ENCODE measurements around the gene GORASP2.

GORASP2 gene

DNA sequence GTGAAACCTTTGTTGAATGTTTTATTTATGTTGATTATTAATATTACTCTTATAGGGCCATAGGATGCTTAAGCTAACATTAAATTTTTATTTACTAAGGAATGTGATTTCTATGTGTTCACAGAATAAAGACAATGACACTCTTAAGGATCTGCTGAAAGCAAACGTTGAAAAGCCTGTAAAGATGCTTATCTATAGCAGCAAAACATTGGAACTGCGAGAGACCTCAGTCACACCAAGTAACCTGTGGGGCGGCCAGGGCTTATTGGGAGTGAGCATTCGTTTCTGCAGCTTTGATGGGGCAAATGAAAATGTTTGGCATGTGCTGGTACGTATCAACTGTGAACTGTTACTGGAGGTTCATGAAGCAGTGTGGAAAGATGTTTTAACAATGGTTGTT is 20.4 kb downstream of the GORASP2 start:
- peaks cover 17% of the 10 kb centered on the region for H3K4me1 ChIP-seq (ENCODE audit: control insufficient read depth, low read length)

DNA sequence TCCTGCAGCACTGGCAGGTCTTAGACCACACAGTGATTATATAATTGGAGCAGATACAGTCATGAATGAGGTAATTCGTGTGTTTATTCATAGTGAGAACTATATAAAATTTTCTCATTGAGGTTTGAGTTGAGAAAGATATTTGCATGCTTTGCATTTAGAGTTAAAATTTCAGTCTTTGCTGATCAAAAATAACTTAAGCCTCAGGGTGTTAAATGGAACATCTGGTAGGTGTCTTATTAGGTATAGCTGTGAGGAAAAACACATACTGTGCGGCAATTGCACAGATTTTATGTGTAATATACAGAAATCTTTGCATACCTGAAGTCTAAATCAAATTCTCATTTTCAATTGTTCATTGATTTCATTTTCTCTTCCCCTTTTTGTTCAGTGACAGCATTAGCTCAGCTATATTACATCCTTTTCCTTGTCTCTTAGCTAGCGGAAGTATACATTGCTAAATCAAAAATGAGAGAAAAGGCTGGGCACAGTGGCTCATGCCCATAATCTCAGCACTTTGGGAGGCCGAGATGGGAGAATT is 21.2 kb downstream of the GORASP2 start:
- Histone ChIP-seq H4K20me1 (ENCODE audit: control insufficient read depth, insufficient read depth, low read depth, low read length) (peaks cover 7% of the 10 kb centered on the region; the same call in 1 of the 2 replicates), H3F3A (ENCODE audit: control insufficient read depth, insufficient read depth) (peaks cover 9% of the 10 kb centered on the region), H3K27me3 (ENCODE audit: control insufficient read depth, low read length) (no peaks in the 10 kb centered on the region), H3K4me3 (ENCODE audit: low read length) (no peak overlapping the region), H3K4me1 (ENCODE audit: control insufficient read depth, low read length) (peaks cover 17% of the 10 kb centered on the region), H3K79me2 (ENCODE audit: control insufficient read depth, low read length) (peaks cover 36% of the 10 kb centered on the region), H3K9me3 (ENCODE audit: control insufficient read depth, insufficient read depth, low read length) (no peaks in the 10 kb centered on the region), H3K4me2 (ENCODE audit: low read length) (no peak overlapping the region; the same call in 1 of the 2 replicates), H3K9me2 (replicated peaks; ENCODE audit: control insufficient read depth, low read length) (no peaks in the 10 kb centered on the region), H3K27ac (ENCODE audit: low read depth, low read length) (peak overlapping the region; percentile 19; the same call in 1 of the 2 replicates), H3K36me3 (ENCODE audit: control insufficient read depth, low read length) (peaks cover 77% of the 10 kb centered on the region)
- TF ChIP-seq, protein P1, sequence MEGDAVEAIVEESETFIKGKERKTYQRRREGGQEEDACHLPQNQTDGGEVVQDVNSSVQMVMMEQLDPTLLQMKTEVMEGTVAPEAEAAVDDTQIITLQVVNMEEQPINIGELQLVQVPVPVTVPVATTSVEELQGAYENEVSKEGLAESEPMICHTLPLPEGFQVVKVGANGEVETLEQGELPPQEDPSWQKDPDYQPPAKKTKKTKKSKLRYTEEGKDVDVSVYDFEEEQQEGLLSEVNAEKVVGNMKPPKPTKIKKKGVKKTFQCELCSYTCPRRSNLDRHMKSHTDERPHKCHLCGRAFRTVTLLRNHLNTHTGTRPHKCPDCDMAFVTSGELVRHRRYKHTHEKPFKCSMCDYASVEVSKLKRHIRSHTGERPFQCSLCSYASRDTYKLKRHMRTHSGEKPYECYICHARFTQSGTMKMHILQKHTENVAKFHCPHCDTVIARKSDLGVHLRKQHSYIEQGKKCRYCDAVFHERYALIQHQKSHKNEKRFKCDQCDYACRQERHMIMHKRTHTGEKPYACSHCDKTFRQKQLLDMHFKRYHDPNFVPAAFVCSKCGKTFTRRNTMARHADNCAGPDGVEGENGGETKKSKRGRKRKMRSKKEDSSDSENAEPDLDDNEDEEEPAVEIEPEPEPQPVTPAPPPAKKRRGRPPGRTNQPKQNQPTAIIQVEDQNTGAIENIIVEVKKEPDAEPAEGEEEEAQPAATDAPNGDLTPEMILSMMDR (IDR thresholded peaks at IDR 0.05; ENCODE audit: low read depth, low read length, poor library complexity, severe bottlenecking), result no peak
- no peak for TF ChIP-seq EZH2phosphoT487 (IDR thresholded peaks at IDR 0.05; ENCODE audit: borderline replicate concordance, low read length)

More for the DNA sequence above, 20.4 kb downstream of the GORASP2 start:
- Histone ChIP-seq H3K9me3 (ENCODE audit: control insufficient read depth, insufficient read depth, low read length) (no peaks in the 10 kb centered on the region), H3K4me2 (ENCODE audit: low read length) (no peak overlapping the region), H3K4me3 (ENCODE audit: low read length) (no peak overlapping the region), H3K36me3 (ENCODE audit: control insufficient read depth, low read length) (peaks cover 69% of the 10 kb centered on the region), H3F3A (ENCODE audit: control insufficient read depth, insufficient read depth) (peaks cover 9% of the 10 kb centered on the region), H3K27ac (ENCODE audit: low read depth, low read length) (no peak overlapping the region), H3K79me2 (ENCODE audit: control insufficient read depth, low read length) (peaks cover 45% of the 10 kb centered on the region), H3K27me3 (ENCODE audit: control insufficient read depth, low read length) (no peaks in the 10 kb centered on the region), H4K20me1 (ENCODE audit: control insufficient read depth, insufficient read depth, low read depth, low read length) (peaks cover 10% of the 10 kb centered on the region; the same call in 1 of the 2 replicates), H3K9me2 (replicated peaks; ENCODE audit: control insufficient read depth, low read length) (no peaks in the 10 kb centered on the region)
- no peak for TF ChIP-seq EZH2phosphoT487 (IDR thresholded peaks at IDR 0.05; ENCODE audit: borderline replicate concordance, low read length)

DNA sequence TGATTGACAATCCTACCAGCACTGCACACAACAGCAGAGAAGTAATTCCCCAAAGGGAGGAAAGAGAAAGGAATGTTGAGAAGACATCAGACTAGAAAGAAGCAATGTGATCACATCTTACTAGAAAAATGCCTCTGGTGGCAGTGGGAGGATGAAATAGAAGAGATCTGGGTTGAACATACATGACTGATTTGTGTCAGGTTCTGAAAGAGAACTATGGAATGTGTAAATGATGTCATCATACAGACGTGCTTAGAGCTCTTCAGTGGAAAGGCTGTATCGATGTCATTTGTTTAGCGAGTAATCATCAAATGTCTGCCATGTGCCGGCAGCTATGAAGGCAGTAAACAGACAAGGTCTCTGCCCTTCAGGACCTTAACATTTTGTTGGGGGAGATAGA is 24.9 kb downstream of the GORASP2 start:
- no peaks in the 10 kb centered on the region for H3K9me2 ChIP-seq (replicated peaks; ENCODE audit: control insufficient read depth, low read length)
- H3K36me3 ChIP-seq (ENCODE audit: control insufficient read depth, low read length), result peaks cover 87% of the 10 kb centered on the region
- no peak overlapping the region for H3K4me2 ChIP-seq (ENCODE audit: low read length)
- no peaks in the 10 kb centered on the region for H3K27me3 ChIP-seq (ENCODE audit: control insufficient read depth, low read length)
- H4K20me1 ChIP-seq (ENCODE audit: control insufficient read depth, insufficient read depth, low read depth, low read length), result no peaks in the 10 kb centered on the region
- TF ChIP-seq, protein P1 (IDR thresholded peaks at IDR 0.05; ENCODE audit: low read depth, low read length, poor library complexity, severe bottlenecking), result no peak
- no peak for TF ChIP-seq EZH2phosphoT487 (IDR thresholded peaks at IDR 0.05; ENCODE audit: borderline replicate concordance, low read length)
- peaks cover 5% of the 10 kb centered on the region for H3K79me2 ChIP-seq (ENCODE audit: control insufficient read depth, low read length)
- no peak overlapping the region for H3K4me3 ChIP-seq (ENCODE audit: low read length)
- peaks cover 16% of the 10 kb centered on the region for H3K4me1 ChIP-seq (ENCODE audit: control insufficient read depth, low read length)
- no peak overlapping the region for H3K27ac ChIP-seq (ENCODE audit: low read depth, low read length)
- peaks cover 9% of the 10 kb centered on the region for H3F3A ChIP-seq (ENCODE audit: control insufficient read depth, insufficient read depth)
- H3K9me3 ChIP-seq (ENCODE audit: control insufficient read depth, insufficient read depth, low read length), result no peaks in the 10 kb centered on the region

DNA sequence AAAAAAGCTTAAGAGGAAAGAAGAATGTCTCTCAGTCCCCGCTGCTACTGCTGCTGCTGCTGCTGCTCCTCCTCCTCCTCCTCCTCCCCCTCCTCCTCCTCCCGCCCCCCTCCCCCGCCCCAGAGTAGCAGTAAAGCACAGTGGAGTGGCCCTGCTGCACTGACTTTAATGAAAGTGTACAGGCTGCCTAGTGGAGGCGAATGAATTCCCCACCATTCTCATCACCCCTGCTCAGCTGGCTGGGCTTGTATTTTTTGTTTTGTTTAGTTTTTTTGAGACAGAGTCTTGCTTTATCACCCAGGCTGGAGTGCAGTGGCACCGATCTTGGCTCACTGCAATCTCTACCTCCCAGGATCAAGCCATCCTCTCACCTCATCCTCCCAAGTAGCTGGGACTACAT is 34.3 kb downstream of the GORASP2 start:
- Histone ChIP-seq H3K4me1 (ENCODE audit: control insufficient read depth, low read length) (no peaks in the 10 kb centered on the region), H3K9me3 (ENCODE audit: control insufficient read depth, insufficient read depth, low read length) (no peaks in the 10 kb centered on the region), H3K36me3 (ENCODE audit: control insufficient read depth, low read length) (peaks cover 80% of the 10 kb centered on the region), H3K4me3 (ENCODE audit: low read length) (no peak overlapping the region), H3K9me2 (replicated peaks; ENCODE audit: control insufficient read depth, low read length) (no peaks in the 10 kb centered on the region), H3F3A (ENCODE audit: control insufficient read depth, insufficient read depth) (0 out of 2 replicates have a peak, but pooled peaks cover 4% of the 10 kb centered on the region), H3K79me2 (ENCODE audit: control insufficient read depth, low read length) (no peaks in the 10 kb centered on the region), H3K4me2 (ENCODE audit: low read length) (no peak overlapping the region), H3K27me3 (ENCODE audit: control insufficient read depth, low read length) (no peaks in the 10 kb centered on the region), H3K27ac (ENCODE audit: low read depth, low read length) (no peak overlapping the region), H4K20me1 (ENCODE audit: control insufficient read depth, insufficient read depth, low read depth, low read length) (no peaks in the 10 kb centered on the region)
- TF ChIP-seq, protein P1 (IDR thresholded peaks at IDR 0.05; ENCODE audit: low read depth, low read length, poor library complexity, severe bottlenecking), result no peak
- TF ChIP-seq EZH2phosphoT487 (IDR thresholded peaks at IDR 0.05; ENCODE audit: borderline replicate concordance, low read length), result no peak

All from DOHH2 (cell line).